HG03060 (cell line): ENCODE measurements around the gene HSDL1.

Experiments
- ATAC-seq: cut with Tn5 transposase; IDR thresholded peaks from one replicate; pipeline ENCODE4 v1.9.1; 2021; ENCODE audit warnings: low read depth, moderate number of reproducible peaks; ENCODE audit not compliant: unreplicated experiment

Gene HSDL1

GRCh38 chr16:84084570-84085270, 60.3 kb downstream of the HSDL1 start:
- ATAC-seq = no peak

GRCh38 chr16:84082835-84083569, 62.0 kb downstream of the HSDL1 start:
- ATAC-seq = no peak

GRCh38 chr16:84082110-84082509, 62.9 kb downstream of the HSDL1 start:
- no peak for ATAC-seq

GRCh38 chr16:84081446-84081989, 63.5 kb downstream of the HSDL1 start:
- ATAC-seq = no peak

- no peak for ATAC-seq
Measured at GRCh38 chr16:84080813-84081212, 64.2 kb downstream of the HSDL1 start.

- no peak for ATAC-seq
Measured at GRCh38 chr16:84080378-84080777, 64.6 kb downstream of the HSDL1 start.

- ATAC-seq = no peak
Measured at GRCh38 chr16:84079664-84080063, 65.3 kb downstream of the HSDL1 start.

- no peak for ATAC-seq
Measured at GRCh38 chr16:84075376-84075775, 69.6 kb downstream of the HSDL1 start.

- no peak for ATAC-seq
Measured at GRCh38 chr16:84074721-84075120, 70.3 kb downstream of the HSDL1 start.
